Measurements from ENCODE around the gene CRY2.
"Not testable (repeated sequence)": the region's sequence is repeated elsewhere in the genome, so short reads cannot be mapped to it uniquely, and the experiment has no call there.

CRY2 gene

DNA sequence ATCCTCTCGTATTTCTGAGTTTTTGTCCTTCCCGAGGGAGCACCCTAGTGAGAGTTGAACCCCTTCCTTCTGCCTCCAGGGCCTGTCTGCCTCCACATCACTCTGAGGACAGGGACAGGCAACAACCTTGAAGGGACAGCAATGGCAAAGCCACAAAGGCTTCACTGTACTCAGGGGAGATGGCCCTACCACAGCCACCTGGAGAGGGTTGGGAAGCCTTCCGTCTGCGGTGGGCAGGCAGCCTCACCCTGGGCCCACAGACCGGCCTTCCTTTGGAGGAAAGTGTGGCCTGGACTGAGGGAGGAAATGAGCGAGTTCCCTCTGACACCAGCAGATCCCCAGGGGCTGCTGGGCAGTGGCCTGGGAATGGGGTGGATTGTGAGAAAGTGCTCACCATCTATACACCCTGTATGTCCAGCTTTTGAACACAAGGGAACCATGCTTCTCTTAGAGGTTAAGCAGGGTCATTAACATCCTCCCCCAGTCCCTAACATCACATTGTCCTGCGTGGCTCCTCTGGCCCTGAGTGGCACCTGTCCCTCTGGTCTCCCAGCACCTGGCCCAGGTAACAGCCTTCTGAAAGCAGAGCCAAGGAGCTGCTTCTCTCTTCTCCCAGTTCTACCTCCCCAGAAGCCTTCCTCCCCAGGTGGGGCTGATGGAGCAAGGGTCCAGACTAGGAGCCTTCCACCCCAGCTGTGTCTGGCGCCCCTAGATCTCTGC is 35.5 kb upstream of the CRY2 start:
- DNase-seq (ENCODE audit: low spot score) = no peak

DNA sequence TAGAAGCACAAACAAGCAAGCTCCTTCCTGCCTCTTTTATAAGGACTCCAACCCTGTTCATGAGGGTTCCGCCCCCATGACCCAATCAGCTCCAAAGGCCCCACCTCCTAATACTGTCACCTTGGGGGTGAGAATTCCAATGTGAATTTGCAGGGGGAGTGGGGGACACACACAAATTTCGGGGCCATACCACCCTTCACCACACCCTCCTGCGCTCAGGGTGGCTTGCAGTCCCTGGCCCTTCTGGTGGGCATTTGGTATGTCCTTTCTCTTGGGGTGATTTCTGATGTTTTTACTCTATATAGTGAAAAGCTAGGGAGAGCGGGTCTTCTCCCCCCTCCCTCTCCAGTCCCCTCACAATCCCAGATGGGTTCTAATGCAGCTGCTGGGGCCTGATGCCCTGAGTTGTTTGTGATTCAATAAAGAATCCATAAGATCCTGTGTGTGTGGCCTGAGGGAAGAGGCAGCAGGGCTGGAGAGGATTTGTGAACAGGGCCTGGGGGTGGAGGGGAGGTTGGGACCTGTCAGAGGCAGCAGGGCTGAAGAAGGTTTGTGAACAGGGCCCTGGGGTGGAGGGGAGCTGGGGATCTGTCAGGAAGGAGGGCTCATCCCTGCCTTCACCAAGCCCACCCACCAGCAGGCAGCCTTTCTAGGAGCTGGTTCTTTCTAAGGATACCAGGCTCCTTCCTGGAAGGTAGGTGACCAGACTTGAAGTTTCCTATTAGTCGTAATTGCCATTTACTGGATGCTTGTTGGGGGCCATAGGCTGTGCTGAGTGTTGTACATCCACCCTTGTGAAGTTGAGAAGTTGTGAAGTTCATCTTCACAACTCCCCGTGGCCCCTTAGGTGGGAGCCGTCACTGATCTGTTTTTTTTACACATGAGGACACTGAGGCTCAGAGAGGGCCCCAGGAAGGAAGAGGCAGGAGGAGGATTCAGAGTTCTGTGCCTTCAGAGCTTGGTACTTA is 34.4 kb upstream of the CRY2 start:
- no peak for DNase-seq (ENCODE audit: low spot score)

DNA sequence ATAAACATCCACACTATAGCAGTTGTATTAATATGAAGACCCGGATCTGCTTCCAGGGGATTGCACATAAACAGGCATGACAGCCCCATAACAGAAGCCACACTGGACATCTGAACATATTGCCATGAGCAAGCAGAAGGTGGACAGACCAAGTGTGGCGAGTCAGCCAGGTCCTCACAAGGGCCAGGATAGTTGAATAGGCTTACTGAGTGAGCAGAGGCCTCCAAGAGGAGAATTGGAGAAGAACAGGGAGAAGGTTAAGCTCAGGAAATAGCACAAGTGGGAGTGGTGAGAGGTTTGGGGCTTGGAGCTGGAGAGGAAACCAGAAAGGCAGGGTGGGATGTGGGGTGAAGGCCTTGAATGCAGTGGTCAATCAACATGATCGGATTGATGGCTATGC is 31.5 kb upstream of the CRY2 start:
- DNase-seq (ENCODE audit: low spot score) = peak; percentile 56

GRCh38 chr11:45816614-45817013 is 30.7 kb upstream of the CRY2 start:
- DNase-seq (ENCODE audit: low spot score) = no peak

DNA sequence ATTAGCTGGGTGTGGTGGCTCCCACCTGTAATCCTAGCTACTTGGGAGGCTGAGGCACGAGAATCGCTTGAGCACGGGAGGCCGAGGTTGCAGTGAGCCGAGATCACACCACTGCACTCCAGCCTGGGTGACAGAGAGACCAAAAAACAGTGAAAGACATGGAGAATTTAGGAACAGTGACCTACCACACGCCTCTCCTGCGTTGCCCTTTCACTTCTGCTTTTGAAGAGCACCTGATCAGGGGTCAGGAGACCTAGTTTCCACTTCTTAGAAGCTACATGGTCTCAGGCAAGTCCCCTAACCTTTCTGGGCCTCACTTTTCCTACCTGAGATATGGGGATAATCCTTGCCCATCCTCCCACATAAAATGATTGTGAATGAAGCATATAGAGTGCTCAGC is 30.1 kb upstream of the CRY2 start:
- DNase-seq (ENCODE audit: low spot score) = no peak

DNA sequence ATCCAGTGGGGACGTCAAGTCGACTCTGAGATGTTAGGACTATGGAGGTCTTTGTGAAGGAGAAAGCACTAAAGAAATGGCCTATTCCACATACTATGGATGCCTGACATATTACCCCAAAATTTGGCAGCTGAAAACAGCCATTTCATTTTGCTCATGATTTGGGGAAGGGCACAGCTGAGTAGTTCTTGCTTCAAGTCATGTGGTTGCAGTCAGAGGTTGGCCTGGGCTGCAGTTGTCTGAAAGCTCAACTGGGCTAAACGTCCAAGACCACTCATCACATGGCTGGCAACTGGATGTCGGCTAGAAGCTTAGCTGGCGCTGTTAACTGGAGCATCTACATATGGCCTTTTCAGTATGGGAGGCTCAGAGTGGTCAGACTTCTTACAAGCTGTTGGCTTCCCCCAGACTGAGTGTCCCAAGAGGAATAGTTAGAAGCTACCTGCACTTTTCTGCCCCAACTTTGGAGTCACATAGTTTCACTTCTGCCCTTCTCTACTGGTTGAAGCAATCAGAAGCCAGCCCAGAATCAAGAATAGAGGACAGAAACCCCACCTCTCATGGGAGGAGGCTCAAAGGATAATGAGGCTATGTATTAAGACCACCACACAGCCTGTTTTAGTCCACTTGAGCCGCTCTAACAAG is 28.2 kb upstream of the CRY2 start:
- no peak for DNase-seq (ENCODE audit: low spot score)

DNA sequence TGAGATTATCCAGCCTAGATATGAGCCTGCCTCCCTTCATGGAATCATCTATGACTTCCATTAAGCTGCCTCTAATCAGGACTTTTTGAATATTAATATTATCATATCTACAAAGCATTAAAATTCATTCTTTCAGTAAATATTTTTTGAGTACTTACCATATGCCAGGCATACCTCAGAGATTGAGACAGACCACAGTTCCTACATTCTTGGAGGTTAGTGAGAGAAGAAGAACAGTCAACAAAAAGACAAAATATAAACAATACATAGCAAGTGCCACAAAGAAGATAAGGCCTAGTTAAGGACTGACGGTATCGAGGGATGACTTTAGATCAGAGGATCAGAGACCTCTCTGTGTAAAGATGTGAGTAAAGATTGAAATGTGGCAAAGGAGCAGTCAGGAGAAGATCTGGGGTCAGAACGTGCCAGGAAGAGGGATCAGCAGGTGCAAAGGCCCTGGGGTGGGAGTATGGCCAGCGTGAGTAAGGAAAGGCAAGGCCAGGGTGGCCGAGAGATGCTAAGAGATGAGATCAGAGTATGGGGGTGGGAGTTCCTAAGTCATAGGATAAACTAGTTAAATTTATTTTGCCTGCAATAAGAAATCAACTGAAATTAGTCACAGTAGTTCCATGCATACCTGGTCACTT is 26.9 kb upstream of the CRY2 start:
- no peak for DNase-seq (ENCODE audit: low spot score)

DNA sequence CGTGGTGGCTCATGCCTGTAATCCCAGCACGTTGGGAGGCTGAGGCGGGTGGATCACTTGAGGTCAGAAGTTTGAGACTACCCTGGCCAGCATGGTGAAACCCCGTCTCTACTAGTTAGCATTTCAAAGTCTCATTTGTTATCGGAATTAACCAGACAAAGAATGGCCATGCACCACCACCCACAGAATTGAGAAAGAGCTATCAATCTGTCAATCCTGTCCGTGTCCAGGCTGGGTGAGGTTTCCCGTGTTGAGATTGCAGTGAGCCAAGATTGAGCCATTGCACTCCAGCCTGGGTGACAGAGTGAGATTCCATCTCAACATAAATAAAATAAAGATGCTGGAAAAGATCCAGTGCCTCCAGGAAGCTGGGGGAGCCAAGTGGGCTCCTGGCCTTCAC is 20.8 kb upstream of the CRY2 start:
- DNase-seq (ENCODE audit: low spot score) = not testable (repeated sequence)

- DNase-seq (ENCODE audit: low spot score) = no peak
These were observed 20.2 kb upstream of the CRY2 start for GRCh38 chr11:45827123-45827522.

- DNase-seq (ENCODE audit: low spot score) = no peak
These were observed 18.3 kb upstream of the CRY2 start for GRCh38 chr11:45828996-45829395.

GRCh38 chr11:45830596-45830995 is 16.7 kb upstream of the CRY2 start:
- no peak for DNase-seq (ENCODE audit: low spot score)

DNA sequence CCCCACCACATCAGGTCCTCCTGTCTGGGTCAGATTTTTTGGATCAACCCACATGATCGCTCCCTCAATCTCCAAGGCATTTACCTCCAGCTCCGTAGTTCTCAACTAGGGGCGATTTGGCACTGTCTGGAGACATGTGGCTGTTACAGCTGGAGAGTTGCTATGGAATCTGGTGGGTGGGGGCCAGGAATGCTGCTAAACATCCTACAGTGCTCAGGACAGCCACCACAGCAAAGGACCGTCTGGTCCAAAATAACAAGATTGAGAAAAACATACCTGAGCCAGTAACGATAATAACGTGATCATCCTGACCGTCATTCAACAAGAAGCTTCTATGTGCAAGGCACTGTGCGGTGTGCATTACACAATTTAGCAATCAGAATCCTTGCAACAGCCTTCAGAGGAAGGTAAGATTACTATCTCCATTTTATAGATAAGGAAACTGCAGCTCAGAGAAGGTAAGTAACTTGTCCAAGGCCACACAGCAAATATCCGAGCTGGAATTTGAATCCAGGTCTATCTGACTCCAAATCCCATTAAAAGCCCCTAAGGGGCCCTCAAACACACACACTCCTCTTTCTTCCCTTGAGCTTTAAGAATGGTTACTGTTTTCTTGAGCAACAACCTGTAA is 14.3 kb upstream of the CRY2 start:
- no peak for DNase-seq (ENCODE audit: low spot score)

GRCh38 chr11:45833761-45834160 is 13.5 kb upstream of the CRY2 start:
- DNase-seq (ENCODE audit: low spot score) = no peak

DNA sequence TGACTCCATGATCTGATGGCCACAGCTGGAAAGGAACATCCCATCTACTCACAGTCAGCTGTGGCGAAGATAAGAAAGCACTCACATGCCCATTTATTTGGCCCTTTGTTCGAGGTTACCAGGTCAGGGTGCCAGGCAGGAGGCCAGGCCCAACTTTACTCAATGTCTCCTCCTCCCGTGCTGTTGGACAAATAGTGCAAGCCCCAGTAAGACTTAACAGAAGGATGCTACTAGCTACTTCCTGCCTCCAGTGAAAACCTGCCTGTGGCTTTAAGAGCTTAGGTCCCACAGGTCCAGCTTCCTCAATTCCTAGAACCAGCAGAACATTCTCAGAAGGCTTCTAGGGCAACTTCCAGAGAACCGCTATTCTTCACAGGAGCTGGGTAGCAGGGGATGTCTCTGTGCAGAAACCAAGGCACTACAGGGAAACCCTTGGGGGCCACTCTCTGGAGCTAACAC is 12.9 kb upstream of the CRY2 start:
- no peak for DNase-seq (ENCODE audit: low spot score)

DNA sequence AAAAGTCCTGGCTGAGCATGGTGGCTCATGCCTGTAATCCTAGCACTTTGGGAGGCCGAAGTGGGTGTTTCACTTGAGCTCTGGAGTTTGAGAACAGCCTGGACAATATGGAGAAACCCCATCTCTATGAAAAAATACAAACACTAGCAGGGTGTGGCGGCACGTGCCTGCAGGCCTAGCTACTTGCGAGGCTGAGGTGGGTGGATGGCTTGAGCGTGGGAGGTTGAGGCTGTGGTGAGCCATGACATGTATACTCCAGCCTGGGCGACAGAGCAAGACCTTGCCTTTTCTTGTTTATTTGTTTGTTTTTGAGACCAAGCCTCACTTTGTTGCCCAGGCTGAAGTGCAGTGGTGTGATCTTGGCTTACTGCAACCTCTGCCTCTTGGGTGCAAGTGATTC is 8.1 kb upstream of the CRY2 start:
- no peak for DNase-seq (ENCODE audit: low spot score)

GRCh38 chr11:45840251-45840650 is 7.0 kb upstream of the CRY2 start:
- DNase-seq (ENCODE audit: low spot score) = not testable (repeated sequence)

DNA sequence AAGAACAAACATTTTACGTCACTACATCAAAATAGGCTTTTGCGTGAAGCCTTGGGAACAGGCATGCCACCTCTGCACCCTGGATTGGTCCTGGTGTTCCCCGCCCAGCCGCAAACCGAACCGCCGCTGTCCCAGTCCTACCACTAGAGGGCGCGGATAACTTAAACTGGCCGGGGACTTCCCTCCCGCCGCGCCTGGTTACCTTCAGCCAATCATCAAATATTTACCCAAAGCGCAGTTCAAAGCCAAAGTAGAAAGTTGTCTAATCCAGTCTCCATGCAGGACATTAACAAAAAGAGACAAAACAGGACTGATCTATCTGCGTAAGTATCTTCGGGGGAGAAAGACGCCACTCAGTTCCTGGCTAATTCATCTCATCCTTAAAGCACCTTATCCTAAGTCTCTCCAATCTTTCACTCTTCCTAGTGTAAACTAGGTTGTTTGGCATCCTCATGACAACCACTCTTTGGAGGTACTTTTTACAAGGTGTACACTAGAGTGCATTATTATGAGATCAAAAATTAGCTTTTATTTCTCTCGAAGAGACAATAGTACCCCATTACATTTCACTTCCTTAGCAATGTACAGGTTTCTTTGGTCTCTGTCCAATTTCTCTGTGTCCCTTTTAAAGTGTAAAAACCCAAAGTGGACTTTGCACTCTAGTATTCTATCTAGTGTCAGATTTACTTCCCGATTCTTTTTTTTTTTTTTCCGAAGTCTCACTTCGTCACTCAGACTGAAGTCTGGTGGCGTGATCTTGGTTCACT is 3.9 kb upstream of the CRY2 start:
- peak; percentile 79 for DNase-seq (ENCODE audit: low spot score)

- no peak for DNase-seq (ENCODE audit: low spot score)
These were observed 2.3 kb upstream of the CRY2 start for GRCh38 chr11:45844822-45845578.

DNA sequence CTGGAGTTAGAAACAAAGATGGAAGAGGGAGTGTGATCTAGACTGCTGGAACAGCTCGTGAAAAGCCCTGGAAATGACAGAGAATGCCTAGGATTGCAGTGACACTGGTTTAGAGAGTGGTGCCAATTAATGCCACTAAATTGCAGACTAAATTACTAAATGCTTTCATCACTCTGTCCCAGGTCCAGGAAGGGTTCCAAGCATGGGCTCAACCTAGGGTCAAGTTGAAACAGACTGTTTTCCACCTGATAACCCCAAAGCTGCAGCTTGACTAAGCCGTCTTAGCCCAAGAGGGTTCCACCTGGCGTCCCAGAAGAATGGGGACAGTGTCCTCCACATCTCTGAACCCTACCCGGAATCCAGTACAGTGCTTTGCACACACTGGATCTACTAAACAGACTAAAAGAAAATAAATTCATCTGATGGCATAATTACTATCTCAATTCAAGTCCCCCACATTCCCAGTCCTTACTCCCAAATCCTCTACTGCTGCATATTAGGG is 1.1 kb upstream of the CRY2 start:
- DNase-seq (ENCODE audit: low spot score) = no peak

DNA sequence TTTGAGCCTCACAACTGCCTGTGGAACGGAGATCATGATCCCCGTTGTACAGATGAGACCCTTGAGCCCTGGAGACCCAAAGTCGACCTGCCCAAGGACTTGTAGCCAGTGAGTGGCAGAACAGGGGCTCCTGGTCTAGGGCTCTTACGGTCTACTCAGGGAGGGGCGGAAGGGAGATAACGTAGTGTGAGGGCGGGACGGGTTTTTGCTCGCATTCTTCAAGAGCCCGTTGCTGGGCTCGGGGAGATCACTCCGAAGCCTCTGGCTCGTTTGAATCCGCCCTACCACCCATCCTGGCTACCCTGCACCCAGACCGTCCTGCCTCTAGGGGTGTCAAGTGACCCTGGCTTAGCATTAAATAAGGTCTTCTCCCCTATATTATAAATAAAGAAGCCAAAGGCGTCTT is 639 bp downstream of the CRY2 start:
- DNase-seq (ENCODE audit: low spot score) = peak; percentile 40
